ENCODE measurements around the gene TMEM14B.
"Not testable (repeated sequence)": the region's sequence is repeated elsewhere in the genome, so short reads cannot be mapped to it uniquely, and the experiment has no call there.

The TMEM14B gene

DNA sequence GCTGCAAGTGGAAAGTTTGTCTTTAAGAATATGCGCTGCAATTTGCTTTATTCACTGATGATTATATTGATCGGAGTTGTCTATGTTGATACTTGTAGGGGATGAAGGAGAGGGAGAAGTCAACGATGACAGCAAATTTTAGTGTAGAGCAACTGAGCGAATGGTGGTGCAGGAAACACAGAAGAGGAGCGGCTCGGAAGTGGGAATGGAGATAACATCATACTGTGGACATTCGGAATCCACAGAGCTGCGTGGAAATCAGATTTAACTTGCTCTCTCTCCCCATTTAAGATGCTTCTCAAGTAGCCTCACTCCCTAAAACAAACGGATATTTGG is 722 bp upstream of the TMEM14B start:
- DNase-seq = no peak

GRCh38 chr6:10749734-10750133 is 2.1 kb downstream of the TMEM14B start:
- DNase-seq = no peak

DNA sequence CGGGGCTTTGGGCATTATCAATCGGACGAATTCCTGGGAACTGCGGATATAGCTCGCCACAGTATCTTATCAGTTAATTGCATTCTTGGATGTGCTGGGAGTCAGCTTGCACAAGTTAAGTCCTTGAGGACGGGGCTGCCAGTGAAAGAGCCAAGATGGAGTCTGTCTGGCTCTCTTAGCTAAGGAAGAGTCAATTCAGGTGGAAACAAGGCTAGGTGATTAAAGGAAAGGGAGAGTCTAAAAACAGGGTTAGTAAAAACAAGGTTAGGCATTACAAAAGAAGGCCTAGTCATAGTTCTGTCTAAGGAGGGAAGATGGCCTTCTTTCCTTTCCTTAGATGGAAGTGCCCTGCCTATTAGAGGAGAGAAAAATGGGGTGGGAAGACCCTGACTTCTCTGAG is 3.0 kb downstream of the TMEM14B start:
- not testable (repeated sequence) for DNase-seq

- DNase-seq = not testable (repeated sequence)
Observed at GRCh38 chr6:10751757-10752156, 4.2 kb downstream of the TMEM14B start.

- DNase-seq = no peak
Observed at GRCh38 chr6:10756085-10756484, 8.5 kb downstream of the TMEM14B start.

- peak; percentile 87 for DNase-seq
Observed at GRCh38 chr6:10759312-10759839, 11.8 kb downstream of the TMEM14B start.

DNA sequence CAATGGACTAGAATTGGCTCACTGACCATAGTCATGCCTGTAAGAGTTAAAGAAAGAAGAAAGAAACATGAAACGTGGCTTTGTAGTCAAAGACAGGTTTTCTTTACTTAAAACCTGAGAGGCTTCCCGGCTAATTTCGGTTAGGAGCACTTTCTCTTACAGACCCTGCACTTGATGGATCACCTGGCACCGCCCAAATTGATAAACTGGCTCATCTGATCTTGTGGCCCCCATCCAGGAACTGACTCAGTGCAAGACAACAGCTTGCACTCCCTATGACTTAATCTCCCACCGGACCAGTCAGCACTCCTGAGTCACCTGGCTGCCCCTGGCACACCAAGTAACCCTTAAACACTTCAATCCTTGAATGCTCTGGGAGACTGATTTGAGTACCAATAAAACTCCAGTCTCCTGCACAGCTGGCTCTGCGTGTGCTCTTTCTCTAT is 12.3 kb downstream of the TMEM14B start:
- DNase-seq = peak; percentile 28

DNA sequence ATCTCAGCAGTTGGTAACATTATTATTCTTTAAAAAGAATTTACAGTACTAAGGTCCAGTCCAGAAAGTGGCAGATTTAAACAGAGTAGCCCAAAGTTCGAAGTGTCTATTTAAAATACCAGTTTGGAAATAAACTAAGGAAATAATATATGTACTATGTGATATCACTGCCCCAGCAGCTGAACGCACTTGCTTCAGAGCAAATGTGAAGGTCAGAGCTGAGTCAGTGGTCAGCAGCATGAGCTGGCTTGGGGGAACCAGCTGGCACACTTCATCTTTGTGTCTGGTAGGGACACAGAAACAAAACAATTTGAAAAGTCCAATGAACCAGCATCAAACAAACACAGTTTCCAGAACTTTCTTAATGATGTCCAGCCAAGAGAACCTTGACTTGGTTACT is 15.4 kb downstream of the TMEM14B start:
- no peak for DNase-seq

GRCh38 chr6:10769419-10769818 is 21.8 kb downstream of the TMEM14B start:
- no peak for DNase-seq

DNA sequence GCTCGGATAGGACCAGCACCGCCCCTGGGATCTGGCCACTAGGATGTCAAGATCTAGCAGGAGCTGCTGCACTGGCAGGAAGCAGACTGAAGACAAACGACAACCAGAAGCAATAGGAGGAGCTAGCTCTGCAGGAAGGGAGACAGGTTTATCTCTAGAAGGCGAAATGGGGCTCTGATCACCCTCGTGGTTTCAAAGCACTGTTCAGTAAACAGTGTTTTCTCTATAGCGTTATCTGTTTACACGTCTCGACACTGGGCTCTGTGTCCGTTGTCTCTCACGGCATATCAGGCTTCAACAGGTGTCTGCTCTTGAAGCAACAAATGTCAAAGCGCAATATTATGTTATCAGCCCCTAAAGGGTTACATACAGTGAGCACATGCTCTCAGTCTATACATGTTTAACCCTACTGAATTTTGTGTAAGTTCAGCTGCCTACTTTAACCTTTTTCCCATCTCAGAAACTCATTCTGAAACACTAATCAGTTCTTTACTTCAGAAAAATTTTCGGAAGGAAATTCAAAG is 23.8 kb downstream of the TMEM14B start:
- DNase-seq = no peak

- no peak for DNase-seq
Observed at GRCh38 chr6:10778230-10778629, 30.6 kb downstream of the TMEM14B start.

- no peak for DNase-seq
Observed at GRCh38 chr6:10779076-10779475, 31.5 kb downstream of the TMEM14B start.

DNA sequence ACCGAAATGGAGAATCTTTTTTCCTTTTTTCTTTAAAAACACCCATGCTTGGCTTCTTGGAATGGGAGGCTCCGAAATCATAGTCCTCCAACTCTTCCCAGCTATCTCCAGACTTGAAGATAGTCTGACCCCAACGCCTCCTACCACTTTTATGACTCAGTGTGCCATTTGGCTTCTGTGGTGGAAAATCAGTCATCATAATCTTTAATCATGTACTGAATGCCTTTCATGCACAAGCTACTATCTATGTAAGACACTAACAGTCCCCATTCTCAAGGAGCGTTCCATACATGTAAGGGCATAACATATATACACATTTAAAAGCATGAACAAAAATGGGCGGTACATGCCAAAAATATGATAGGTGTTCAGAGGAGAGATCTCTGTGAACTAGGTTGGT is 44.1 kb downstream of the TMEM14B start:
- DNase-seq = no peak

DNA sequence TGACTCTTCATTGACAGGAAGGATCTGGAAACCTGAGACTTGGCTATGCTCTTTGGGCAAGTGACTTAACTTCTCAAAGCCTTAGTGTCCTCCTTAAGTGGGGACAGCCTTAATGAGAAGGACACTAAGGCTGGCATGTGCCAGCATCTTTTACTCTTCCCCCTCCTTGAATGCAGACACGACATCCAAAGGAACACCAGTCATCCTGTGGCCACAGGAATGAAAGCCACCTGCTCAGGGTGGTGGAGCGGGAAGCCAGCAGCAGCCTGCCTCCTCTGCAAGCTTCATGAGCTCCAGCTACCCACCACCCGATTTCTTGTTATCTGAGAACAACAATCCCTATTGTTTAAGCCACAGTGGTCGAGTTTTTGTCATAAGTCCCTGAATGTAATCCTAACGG is 44.5 kb downstream of the TMEM14B start:
- DNase-seq = no peak

- DNase-seq = no peak
Observed at GRCh38 chr6:10793035-10793434, 45.4 kb downstream of the TMEM14B start.

DNA sequence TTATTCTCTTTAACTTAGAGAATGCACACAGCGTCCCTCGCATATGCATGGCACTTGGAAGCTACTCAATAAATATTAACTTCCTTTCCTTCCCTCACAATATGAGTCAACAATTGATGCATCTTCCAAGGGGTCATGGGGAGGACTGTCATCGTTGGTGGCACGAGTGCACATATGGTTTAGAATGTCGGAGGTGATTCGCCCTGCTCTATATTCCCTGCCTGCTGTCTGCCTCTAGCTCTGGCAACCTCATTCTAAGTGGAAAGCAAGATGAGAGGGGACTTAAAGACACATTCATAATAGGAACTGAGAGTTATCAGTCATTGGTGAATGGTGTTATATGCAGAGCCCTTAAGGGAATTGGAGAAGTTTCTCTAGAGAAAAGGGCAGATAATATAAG is 46.1 kb downstream of the TMEM14B start:
- DNase-seq = no peak

- no peak for DNase-seq
Observed at GRCh38 chr6:10794239-10794638, 46.6 kb downstream of the TMEM14B start.

DNA sequence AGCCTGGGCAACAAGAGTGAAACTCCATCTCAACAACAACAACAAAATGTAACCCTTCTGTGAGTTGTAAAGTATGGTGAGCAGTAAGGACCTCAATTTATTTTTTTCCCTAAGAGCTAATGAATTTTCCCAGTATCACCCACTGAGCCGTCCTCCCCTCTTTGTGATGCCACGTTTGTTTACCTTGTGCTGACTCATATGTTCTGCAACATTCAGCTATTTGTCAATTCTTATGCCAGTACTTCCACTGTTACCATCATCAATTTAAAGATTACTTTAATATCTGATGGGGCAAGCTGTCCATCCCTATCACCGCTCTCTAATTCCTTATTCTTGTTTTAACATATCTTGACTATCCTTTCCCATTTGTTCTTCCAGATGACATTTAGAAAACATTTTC is 53.2 kb downstream of the TMEM14B start:
- peak; percentile 11 for DNase-seq

GRCh38 chr6:10801224-10801848 is 53.7 kb downstream of the TMEM14B start:
- DNase-seq = peak; percentile 50

Measured in fibroblast of skin of back (primary cell).